ENCODE measurements around the gene KCND3.

The KCND3 gene

DNA sequence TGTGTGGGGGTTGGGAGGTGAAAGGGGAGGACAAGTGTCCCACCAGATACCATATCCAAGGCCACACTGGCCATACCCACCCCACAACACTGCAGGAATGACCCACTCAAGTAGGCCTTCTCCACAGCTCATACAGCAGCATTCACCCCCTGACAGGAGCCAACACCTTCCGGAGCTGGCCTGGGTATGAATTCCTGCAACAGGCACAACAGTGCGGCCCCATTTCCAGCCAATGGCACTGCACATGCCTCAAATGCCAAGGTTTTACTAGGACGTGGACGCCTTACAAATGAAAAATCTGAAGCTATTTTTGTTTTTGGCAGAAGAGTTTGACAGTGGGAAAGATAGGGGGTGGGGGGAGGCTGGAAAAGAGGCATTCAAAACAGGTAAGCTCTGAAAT, 2.0 kb downstream of the KCND3 start:
- no peak for DNase-seq

DNA sequence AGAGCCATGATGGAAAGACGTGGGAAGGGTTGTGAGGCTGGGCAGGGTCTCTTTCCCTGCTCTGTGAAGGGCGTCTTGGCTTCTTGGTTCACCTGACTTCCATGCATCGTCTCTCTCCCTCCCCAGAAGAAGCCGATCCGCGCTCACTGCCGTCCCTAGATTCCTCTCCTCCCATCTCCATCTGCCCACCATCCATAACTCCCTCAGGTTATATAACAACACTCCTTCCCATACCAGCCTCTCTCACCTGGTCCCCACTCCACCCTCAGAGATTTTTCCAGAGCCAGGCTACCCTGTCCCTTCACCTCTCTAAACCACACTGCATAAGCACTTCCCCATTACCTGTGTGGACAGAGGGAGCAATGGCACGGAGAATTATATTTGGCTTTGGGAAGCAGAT, 6.0 kb downstream of the KCND3 start:
- DNase-seq, result no peak

DNA sequence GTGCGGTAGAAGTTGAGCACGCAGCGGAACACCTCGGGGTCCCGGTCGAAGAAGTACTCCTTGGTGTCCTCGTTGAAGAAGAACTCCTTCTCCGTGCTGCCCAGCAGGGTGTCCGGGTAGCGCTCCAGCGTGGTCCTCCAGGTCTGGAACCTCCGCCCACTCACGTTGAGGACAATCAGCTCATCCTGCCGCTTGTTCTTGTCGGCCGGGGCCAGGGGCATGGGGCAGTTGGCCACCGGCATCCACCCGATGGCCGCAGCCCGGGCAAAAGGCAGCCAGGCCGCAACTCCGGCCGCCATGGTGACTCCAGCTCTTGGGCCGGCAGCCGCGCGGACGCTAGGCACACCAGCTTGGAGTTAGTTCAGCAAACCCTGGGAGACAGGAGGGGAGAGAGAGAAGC, 7.0 kb downstream of the KCND3 start:
- DNase-seq, result no peak

DNA sequence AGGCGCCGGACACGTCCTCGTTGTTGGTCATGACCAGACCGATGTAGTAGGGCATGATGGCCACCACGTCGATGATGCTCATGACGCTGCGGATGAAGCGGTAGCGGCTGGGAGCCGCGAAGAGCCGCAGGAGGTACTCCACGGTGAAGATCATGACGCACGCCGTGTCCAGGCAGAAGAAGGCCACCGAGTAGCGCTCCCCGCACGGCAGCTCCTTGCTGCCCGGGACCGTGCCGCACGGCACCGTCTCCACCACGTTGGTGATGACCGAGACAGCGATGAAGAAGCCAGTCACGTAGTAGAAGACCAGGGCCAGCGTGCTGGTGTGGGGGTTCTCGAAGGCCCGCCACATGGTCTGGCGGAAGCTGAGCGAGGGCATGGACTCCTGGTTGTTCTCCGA, 7.6 kb downstream of the KCND3 start:
- no peak for DNase-seq

DNA sequence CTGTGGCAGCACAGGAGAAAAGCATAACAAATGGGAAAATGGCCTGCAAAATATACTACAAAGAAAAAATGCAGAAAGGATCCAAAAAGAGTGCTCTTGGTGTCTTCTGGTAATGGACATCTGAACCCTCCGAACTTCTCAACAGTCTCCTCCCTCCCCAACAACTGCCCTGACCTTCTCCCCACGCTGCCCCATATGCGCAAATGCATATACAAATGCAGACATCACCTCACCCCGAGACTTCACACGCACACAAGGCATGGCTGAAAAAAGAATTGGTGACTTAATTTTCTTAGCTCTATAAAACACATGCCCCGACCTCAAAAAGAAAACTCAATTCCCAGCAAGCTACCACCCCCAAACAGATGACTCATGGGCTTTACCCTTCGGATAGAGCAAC, 8.4 kb downstream of the KCND3 start:
- no peak for DNase-seq

DNA sequence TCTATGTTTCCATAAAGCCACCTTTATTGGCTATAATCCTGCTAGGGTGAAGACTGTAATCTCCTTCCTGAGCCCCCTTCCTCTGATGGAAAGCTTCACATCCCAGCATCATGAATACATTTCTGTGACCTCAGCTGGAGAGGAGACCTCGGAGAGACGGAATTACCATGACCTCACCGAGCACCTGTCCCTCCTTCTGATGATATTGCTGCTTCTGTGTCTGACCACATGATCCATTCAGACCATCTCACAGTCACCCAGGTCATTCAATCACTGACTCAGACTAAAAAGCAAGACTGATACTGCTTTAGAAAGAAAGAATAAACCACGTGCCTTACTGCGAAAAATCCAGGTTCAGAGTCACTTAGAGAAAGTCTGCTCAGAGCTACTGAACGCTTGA, 8.8 kb downstream of the KCND3 start:
- no peak for DNase-seq

DNA sequence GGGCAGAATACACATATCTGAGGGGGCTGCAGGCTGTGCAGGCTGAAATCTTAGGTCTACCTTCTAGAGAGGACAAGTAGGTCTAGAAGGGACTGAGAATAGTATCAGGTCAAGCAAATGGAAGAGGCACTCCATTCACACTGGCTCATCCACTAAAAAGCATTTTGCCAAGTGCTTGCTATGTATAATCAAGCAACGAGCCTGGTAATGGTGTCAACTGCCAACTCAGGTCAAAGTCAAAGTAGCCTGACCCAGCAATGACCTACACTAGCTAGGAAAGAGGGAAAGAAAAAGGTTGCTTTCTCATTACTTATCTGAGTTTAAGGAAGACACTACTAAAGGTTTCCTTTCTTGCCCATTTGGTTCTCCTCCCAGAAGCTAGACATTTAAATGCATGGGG, 10.8 kb downstream of the KCND3 start:
- no peak for DNase-seq

DNA sequence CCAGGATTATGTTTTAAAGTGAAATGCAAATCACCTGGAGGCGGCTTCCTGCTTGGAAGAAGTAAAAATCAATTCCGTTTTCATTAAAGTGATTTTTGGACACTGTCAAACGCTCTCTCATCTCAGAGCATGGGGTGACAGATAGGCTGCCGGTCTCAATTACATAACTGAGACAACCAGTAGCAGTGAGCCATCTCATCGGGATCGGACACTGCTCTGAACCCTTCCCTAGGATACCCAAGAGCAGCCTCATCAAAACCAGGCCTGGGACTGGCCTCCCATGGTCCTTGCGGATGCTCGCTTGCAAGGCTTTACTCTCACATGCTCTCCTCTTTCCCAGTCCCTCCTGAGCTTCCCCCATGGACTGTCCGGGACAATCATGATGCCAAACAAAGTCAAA, 12.1 kb downstream of the KCND3 start:
- no peak for DNase-seq

DNA sequence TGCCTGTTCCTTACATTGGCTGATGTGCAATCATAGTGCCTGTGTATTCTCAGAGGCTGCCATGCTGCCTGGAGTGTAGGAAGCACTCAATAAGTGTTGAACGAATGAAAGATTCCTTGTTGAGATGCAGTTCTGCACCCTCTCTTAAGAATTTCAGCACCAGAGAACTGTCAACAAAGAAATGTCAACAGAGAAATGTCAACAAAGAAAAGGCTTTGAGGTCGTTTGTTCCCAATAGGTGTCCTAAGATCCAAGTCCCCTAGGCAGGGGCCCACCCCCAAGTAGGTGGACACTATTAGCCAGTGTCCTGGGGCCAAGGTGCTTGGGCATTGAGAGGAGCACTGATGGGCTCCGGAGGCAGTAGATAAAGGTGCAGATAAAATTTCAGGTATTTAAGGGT, 12.6 kb downstream of the KCND3 start:
- DNase-seq, result no peak

DNA sequence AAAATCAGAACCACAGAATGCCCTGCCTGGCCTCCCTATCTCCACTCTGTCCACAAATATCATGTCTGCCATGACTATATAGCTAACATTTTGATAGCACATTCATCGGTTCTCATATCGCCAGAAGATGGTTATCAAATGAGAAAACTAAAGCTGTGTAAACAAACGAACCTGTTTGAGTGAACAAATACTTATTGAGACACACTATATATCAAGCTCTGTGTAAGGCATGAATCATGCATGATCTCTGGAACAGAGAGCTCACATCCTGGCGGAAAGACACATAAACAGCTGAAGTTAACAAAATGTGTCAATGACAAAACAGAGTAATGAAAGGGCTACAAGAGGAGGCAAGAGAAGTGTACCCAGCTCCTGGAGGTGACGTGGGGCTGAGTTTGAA, 13.1 kb downstream of the KCND3 start:
- DNase-seq, result no peak

DNA sequence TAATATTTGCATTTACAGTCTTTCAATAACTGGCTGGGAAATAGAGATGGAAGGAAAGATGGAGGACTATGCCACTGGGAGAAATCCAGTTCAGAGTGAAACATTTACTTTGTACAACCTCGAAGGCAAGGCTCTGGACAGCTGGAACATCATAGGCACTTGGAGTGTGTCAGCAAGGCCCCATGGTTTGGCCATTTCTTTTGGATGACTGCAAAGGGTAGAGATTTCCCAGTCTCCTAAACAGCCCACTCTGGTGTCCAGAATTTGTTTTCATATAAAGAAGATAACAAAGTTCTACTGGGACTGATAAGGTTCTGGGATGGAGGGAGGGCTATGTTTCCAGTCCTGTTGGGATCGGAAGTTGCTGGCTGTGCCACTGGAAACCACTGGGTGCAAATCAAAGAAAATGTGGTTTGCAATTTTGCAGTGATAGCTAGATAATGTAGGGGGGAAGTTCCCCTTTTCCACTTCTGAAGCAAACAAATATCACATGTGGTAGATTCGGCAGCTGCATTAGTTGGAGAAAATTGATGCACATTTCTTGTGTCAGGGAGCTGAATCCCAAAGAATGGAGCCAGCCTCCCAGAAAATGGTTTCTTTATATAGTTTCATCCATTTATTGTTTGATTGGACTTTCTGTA, 16.2 kb downstream of the KCND3 start:
- no peak for DNase-seq

DNA sequence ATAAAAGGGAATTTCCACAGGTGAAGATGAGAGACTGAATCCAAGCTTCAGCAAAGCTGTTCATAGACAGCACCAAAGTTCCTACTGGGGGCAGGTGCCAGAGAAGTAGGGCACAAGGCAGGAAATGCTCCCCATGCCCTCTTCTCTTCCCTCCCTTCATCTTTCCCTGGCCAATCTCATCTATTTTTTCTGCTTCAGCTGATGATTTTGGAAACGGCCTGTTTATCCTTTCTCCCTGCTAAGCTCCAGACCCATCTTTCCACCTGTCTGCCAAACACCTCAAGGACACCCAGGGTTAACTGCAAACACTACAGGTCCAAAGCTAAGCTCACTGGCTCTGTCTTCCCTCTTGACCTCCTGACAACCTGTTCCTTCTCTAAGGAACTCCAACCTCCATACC, 18.1 kb downstream of the KCND3 start:
- DNase-seq, result no peak

DNA sequence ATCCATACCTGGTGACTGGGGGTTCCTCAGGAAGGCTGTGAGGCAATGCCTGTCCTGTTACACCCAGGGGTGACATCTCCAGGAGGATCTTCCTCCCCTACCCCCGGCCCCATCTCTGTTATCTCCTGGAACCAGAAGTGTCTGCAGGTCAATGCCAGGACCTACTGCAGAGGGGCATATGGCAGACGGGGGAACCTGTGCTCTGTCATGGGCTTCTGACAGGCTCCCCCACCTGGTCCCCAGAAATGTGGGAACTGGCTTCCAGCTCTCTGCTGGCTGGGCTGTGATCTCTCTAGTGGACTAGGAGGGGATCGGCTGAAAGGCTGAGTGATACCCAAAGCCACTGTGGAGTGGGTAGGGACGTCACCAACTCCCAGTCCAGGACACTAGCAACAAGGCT, 21.0 kb downstream of the KCND3 start:
- no peak for DNase-seq

DNA sequence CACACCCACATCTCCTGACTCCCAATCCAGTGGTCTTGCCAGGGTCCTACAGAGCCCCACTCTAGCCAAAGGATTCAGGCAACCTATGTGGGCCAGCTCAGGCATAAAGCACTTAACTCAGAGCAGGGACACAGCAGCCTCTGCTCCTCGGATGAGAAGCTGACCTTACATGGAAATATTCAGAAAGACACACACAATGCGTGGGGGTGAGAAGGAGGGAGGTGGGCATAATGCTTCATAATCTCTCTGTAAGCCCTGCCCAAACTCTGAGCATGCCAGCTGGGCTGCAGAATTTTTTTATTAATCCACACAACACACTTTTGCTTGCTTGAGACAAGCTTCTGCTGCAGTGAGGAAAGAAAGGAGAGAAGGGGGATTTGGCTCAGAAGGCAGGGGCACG, 21.6 kb downstream of the KCND3 start:
- no peak for DNase-seq

DNA sequence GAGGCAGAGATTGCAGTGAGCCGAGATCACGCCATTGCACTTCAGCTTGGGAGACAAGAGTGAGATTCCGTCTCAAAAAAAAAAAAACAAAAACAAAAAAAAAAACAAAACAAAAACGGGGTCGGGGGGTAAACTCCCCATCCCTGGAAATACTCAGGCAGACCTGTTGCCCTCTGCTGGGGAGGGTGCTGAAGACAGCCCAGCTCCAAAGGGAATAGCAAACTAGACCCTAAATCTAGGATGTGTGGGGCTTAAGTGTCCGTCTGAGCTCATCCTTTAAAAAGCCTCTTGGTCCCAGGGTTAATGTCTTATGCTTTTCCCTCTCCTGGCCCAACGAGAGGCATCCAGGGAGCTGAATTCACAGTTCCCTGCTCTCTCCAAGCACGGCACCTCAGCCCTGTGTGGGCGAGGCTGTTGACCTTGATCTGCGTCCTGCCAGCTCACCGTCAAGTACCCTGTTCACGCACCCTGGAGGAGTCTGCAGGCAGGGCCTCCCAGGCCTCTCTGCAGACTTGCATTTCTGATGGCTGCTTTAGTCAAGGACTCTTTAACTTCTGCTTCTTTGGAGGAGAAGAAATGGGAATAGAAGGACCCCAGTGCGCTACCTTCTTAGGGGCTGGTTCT, 22.3 kb downstream of the KCND3 start:
- DNase-seq, result no peak

DNA sequence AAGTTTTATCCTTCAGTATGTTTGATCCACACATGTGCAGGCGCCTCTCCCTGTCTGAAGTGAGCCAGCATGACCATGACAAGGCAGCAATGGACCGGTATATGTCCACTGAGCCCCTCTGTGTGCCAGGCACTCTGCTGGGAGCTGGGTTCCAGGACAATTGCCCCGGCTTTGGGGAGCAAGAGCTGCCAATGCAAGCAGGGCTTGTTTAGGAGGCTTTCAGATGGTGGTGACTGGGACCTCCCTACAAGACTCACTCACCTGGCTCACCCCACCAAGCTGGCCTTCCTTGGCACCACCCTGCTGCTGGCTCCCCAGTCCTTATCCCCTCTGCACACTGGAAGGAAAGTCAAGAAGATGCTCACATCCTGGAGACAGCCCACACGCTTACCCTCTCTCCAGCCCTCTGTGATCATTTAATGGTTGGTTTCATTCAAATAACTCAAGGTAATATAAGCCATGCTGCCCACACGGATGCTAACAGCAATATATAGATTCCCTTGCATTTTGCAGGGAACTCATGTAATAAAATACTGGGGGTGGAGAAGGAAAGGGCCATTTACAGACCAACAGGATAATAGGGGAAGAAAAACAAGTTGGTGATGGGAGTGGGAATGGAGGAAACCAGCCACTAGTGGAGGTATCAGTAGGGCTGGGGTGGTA, 23.6 kb downstream of the KCND3 start:
- no peak for DNase-seq

DNA sequence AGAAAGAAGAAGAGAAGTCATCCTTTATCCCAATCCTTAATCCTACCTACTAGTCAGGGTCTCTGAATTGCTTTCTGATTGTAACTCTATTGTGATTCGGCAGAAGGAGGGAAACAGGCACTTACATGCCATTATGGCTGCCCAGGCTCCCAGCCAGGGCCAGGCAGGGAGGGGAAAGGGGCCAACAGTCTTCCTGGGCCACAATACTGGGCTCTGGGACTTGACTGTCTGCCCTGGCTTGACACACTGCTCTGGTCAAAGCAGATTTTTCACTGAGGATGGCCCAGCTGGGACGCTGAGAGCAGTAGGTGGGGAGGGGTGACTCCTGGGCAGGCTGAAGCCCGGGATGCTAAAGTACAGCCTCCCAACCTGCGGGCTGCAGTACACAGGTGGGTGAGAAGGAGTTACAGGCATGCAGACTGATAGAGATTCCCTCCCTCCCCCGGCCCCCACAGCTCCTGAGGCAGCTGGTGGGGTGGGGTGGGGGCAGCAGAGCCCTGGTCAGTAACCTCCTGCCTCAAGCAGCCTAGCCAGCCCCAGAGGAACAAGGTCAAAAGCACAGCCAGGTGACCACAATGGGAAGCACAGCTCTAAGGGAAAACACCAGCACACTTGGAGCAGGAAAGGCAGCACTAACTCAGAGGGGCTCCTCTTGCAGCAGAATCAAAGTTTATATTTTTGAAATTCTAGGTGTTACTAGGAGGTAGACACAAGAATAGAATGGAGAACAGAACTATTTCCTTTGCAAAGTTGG, 25.3 kb downstream of the KCND3 start:
- no peak for DNase-seq

DNA sequence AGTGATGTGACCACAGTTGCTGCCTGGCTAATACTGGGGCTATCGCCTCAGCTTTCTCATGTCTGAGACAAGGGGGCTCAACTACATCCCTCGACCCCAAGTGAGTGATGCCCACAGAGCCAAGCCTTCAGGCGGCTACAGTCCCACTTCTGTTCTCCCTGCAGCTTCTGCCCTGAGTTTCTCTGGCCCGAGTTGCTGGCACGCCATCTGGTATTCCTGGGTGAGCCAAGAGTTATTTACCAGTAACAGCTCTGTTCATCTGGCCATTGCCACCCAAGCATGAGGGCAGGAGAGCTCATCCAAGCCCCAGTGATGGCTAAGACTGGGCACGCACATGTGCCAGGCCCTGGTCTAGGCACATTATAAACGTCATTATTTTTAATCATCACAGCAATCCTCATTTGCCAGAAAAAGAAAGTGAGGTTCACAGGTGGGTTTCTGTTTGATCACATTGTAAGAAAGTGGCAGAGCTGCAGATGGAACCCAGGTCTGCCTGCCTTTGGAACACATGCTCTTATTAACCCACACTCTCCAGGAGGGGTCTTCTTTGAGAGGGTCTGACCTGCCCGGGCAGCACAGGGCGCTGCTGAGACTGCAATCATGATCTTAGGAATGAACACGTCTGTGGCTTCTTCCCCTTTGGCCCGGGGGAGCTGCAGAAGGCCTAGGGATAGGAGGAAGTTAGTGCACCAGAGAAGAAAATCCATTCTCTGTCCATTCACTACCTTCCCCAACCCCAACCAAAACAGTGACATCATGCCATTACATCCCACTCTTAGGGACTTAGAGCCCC, 27.5 kb downstream of the KCND3 start:
- DNase-seq, result no peak

DNA sequence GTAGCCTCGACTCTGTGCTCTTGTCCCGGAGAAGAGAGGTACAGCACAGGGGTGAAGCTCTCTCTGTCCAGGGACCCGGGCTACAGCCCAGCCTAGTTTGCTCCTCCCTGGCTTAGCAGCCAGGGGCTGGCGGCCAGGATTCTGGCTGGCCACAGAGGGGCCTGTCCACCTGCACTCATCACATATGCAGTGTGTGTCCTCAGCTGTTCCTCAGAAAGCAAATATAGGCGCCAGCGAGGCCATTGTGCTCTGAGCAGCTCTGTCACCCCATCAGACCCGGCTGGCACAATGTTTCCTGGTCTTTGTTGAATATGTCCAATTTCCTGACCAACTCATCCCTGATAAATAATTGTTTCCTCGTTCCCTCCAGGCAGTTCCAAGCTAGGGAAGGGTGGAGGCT, 28.5 kb downstream of the KCND3 start:
- no peak for DNase-seq

DNA sequence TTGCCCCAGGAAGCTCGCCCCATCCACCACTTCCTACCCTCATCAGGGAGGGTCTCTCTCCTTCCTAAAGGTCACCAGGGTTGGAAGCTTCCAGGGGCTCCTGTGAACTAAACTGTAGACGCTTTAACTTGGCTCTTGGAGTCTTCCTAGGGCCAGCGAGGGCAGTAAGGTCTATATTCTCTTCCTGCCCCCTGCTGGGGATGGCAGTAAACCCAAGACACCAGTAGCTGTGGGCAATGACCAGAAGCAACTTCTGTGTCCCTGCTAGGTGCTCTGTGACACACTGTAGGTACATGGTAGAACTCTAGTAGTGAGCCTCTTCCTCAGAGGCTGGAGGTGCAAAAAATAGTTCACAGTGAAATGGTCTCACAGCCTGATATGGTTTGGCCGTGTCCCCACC, 30.0 kb downstream of the KCND3 start:
- DNase-seq, result no peak

DNA sequence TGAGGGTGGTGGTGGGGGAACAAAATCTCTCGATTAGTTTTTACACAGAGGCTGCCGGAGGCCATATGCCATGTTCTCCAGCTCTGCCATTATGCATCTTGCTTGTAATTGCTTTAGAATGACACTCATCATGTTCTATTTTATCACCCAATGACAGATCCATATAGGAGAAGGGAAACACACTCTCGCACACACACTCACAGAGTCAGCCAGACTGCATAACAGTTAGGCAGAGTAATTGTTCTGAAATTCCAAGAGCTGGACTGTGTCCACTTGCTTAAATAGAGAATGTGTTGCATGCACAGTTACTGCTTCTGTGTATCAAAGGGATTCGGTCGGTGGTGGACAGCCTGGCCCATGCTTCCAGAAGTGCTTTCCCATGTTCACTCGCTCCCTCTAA, 30.6 kb downstream of the KCND3 start:
- DNase-seq, result no peak

DNA sequence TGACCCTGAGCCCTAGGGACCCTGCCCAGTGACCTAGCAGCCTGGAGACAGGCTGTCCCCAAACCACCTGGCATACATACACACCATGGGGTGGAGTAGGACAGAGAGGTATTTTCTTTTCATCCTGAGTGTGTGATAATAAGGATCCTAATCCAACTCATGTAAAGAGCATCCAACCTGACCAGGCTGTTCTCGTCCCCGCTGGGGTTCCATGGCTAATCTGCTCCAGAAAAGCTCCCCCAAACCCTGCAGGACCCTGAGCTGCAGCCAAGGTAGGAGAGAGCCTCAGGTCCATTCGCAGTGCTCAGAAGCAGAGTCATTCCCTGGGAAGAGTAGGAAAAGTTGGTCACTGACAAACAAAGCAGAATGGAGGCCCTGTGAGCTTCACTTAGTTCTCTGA, 31.4 kb downstream of the KCND3 start:
- DNase-seq, result no peak

DNA sequence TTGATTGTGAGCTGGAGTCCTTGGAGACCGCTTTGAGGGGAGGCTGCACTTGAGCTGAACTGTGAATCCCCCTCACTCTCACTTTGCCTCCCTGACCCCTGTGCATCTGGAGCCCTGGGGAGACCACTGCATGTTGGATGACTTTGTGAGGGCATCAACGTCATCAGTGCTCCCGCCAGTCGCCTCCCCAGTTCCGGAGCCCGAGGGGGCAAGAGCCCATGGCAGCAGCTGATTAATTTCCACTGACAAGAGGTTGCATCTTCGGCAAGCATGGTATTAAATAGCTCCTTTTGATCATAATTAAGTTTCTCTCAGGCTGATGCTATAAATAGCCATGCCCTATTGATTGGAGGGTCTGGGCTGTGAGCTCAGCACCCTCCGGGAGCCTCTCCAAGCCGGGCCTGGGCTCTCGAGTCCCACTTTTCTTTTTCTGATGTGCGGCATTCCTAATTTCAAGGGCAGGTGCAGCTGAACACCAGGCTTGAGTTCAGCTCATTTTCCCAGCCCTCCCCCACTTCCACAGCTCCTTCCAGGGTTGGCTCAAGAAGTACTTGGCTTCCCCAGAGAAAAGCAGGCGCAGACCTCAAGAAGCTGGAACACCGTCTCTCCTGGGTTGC, 33.2 kb downstream of the KCND3 start:
- no peak for DNase-seq
